Activated T-helper 1 cell treated with anti-CD3 and anti-CD28 coated beads, Interleukin-2, amount 50 U/mL, for 16 hours (primary cell): ENCODE results near the gene NGB.

ENCODE experiments used
- DNase-seq, 2 donors: peaks; one replicate each; pipeline ENCODE4 v3.0.0-alpha.2; 2020; ENCODE audit warnings: low read depth in 1 of 2, low spot score in 1 of 2

NGB gene

DNA sequence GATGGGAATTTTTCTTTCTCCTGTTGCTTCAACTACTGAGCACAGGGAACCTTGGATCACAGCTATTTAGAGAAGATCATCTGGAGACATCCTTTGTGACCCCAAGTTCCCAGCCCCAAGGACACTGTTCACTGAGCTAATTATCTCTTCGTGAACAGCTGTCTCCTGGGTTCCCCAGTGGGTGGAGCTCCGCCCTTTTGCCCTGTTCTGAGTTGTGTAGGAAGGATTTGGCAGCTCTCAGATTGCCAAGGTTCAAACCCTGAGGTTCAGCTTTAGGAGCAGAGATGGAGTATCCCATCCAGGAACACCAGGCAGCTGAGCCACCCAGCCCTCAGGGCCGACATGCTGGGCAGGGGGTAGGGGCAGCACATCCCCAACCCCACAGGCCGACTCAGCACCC lies 32.0 kb downstream of the NGB start:
- no peak for DNase-seq

- no peak for DNase-seq
These were observed 32.6 kb downstream of the NGB start for GRCh38 chr14:77238356-77238755.

- no peak for DNase-seq
These were observed 34.2 kb downstream of the NGB start for GRCh38 chr14:77236814-77237213.

- DNase-seq: no peak
These were observed 39.3 kb downstream of the NGB start for GRCh38 chr14:77231721-77232120.

- no peak for DNase-seq
These were observed 40.1 kb downstream of the NGB start for GRCh38 chr14:77230914-77231313.

DNA sequence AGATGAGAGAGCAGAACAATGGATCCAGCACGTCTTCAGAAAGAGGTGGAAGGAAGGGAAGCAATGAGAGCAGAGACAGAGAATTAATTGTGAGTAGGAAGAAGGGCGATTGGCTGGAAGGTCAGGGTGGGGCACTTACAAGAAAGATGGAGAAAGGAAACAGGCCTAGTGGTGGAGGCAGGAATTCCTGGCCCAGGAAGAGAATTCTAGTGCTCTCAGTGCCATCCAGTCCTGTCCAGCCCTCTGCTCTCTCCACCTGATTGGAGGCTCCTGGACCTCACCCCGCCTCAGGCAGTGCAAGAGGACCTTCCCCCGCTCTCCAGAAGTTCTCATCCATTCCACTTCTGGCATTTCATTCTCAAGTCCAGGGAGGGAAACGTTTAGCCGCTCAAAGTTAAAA lies 43.0 kb downstream of the NGB start:
- no peak for DNase-seq

- DNase-seq: no peak
These were observed 45.0 kb downstream of the NGB start for GRCh38 chr14:77225892-77226557.

DNA sequence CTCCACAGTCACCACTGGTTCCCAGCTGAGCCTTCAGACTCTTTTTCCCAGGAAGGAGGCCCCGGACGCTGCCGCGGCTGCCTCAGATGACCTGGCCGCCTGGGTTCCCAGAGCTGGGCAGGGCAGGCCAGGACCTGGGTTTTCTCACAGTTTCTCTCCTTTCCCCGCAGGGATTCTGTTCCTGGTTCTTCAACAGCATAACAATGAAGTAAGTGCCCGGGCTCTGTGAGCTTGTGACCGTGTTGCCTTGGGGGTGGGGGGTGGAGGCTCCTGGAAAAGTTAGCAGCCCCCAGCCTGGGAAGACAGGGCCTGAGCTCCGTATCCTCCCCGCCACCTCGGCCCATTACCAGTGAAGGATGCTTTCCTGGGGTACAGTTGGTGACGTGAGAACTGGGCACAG lies 45.8 kb downstream of the NGB start:
- no peak for DNase-seq

- no peak for DNase-seq
These were observed 46.8 kb downstream of the NGB start for GRCh38 chr14:77224212-77224611.

DNA sequence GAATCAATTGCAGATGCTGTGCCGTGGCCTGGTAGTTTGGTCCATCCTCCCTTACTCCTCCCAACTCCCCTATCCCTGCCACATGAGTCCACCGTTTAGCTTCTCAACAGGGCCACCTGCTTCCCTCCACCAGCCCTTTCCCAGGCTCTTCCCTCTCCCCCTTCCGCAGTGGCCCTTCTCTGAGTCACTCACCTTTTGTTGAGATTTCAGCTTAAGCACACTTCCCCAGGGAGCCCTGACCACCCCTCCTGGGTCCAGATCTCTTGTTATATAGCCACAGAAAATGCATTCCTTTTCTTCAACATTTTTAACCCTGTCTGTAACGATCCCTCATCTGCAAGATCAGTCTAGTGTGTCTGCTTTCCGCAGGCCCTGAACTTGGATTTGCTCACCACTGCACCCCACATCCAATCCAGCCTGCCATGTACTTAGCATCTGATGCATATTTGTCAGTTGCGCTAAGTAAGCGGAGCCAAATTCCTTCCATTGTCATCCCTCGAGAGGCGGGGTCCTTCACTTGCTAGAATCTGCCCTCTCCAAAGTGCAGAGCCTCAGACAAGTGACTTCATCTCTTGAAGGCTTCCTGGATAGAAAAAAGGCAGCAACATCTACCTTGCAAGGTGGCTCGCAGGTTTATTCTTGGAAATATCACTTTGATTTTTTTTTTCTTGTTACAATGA lies 48.3 kb downstream of the NGB start:
- no peak for DNase-seq

DNA sequence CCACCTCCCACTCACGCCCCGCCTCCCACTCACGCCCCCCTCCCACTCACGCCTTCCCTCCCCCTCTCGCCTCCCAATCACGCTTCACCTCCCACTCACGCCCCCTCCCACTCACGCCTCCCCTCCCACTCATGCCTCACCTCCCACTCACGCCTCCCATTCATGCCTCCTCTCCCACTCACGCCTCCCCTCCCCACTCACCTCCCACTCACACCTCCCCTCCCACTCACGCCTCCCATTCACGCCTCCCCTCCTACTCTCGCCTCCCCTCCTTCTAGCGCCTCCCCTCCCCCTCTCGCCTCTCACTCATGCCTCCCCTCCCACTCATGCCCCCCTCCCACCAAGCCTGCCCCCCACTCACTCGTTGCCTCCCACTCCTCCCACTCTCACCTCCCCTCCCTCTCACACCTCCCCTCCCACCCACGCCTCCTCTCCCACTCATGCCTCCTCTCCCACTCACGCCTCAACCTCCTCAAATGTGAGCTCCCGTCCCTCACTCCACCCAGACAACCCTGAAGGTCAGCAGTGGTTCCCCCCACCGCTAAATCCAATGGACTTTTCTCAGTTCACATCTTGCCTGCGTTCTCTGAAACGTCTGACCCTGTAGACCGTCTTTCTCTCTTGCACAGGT lies 49.6 kb downstream of the NGB start:
- no peak for DNase-seq

DNA sequence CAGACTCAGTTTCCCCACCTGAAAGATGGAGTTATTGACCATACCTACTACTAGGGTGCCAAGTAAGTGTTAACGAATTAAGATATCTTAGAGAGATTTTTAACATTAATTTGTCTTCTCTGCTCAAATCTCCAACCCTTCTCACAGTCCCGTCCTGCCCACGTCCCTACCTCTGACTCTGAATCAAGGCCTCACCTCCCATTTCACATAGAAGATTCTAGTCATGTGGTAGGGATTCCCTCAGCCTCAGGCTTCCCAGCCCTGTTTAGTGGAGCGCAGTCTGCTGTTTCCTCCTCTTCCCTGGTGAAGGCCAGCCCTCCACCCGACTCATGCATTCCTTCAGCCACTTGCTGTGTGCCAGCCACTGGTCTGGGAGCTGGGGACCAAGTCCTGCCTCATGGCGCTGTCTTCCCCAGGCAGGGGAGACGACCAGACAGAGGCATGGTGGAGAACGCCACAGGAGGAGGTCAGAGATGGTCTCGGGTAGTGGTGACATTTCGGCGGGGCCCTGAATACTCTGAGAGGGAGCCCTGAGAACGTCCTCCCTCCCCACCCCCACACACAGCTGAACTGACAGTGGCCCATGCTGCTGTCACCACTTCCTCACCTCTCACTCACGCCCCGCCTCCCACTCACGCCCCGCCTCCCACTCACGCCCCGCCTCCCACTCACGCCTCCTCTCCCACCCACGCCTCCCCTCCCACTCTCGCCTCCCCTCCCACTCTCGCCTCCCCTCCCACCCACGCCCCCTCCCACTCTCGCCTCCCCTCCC lies 50.6 kb downstream of the NGB start:
- no peak for DNase-seq

DNA sequence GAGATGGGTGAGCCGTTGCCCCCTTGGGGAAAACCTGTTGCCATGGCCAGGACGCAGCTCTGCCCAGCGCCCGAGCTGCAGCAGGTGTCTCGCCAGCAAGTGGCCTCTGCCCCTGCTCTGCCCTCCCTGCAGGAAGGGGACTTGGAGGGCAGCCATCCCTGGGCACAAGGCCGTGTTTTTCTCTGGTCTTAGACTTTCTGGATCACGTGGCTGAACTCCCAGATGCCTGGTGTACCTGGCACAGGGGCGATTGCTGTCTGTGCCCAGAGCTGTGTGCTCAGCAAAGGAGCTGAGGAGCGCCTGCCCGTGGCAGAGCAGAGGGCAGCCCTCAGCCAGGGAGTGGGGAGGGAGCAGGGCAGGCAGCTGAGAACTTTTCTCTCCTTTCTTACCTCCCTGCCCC lies 51.4 kb downstream of the NGB start:
- no peak for DNase-seq

DNA sequence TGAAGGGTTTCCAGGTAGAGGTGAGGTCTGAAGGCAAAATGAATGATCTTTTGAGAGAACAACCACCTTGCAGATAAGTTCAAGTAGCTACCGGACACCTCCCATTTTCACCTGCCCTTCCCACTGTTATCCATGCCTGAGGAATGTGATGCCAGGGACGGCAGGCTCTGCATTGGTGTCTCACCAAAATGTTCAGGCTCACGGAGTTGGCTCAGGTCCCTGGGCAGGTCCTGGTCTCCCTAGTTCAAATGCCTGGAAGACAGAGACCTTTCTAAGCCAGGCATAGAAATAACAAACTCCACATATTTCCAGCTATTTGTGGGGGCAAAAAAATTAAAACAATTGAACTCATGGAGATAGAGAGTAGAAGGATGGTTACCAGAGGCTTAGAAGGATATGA lies 53.5 kb downstream of the NGB start:
- DNase-seq: no peak
